ENCODE measurements around the gene ARHGAP26.

- TF ChIP-seq CTCF (IDR thresholded peaks at IDR 0.05) (no peak), POLR2AphosphoS5 (IDR thresholded peaks at IDR 0.05) (no peak), POLR2A (IDR thresholded peaks at IDR 0.05) (no peak)
Observed at GRCh38 chr5:143134900-143135299, 364.7 kb downstream of the ARHGAP26 start.
